K562 (cell line): ENCODE data around the gene CALML6. TPM values are rescaled to one million over a fixed set of nuclear protein-coding genes. Genes with fewer than 3 reads are reported as not detected.

Source experiments
- ATAC-seq: fragments of 200-7000 bp; cut with Tn5 transposase; 3 replicates; pipeline ENCODE4 v1.9.1; 2020; ENCODE audit warnings: moderate library complexity
- BruUV-seq: library from RNA; stranded (reverse); fragments of 400-500 nt; replicated peaks from 2 replicates; lab custom pipeline; 2021; lab: Mats Ljungman, UMichigan
- CTCF ChIA-PET: fragments of 300-600 bp; formaldehyde crosslinking; extraction: SDS; loops from one replicate; lab custom pipeline; 2021; ENCODE audit warnings: low intra/inter-chr PET ratio; lab: Yijun Ruan, JAX
- POLR2A ChIA-PET: fragments of 300-600, 350-650 bp; sonication (Branson Sonifier 250); formaldehyde crosslinking; extraction: SDS; loops from one replicate; lab custom pipeline; 2021; ENCODE audit warnings: antibody characterized with exemption, inconsistent platforms; lab: Yijun Ruan, JAX
- DNase-seq, 4 experiments: peaks; one replicate each; pipeline versions ENCODE4 v3.0.0 to v3.0.0-alpha.2; 2011 to 2018; ENCODE audit warnings: low spot score in 3 of 4, mixed read lengths in 3 of 4; ENCODE audit errors: extremely low read depth in 1 of 4
- FAIRE-seq: peaks from 2 replicates; lab custom pipeline; 2011; peaks lifted over from hg19 to GRCh38; lab: Jason Lieb, UNC
- H2AFZ ChIP-seq: 2 replicates; pipeline ENCODE4 v1.6.0; 2011; ENCODE audit warnings: low read depth, low read length, control low read depth, inconsistent platforms
- H3K27ac ChIP-seq: fragments of 200-600 bp; 3 replicates; pipeline ENCODE4 v1.8.0; 2011; ENCODE audit warnings: low read depth, mild to moderate bottlenecking, control low read depth, inconsistent platforms, low read length, moderate library complexity, mixed read lengths; ENCODE audit errors: extremely low read depth
- H3K27me3 ChIP-seq, 2 experiments: fragments of 300-600 bp in 1 of 2; 2 replicates in 1 of 2; 3 replicates in 1 of 2; pipeline versions ENCODE4 v1.6.0 to v1.8.0; 2011; ENCODE audit warnings: inconsistent platforms in 2 of 2, low read length in 2 of 2, mild to moderate bottlenecking in 1 of 2, mixed read lengths in 1 of 2, moderate library complexity in 1 of 2; ENCODE audit not compliant: control insufficient read depth in 2 of 2, insufficient read depth in 2 of 2
- H3K36me3 ChIP-seq: fragments of 300-600 bp; 3 replicates; pipeline ENCODE4 v1.8.0; 2011; ENCODE audit warnings: mild to moderate bottlenecking, low read length, inconsistent platforms; ENCODE audit not compliant: control insufficient read depth, insufficient read depth
- H3K4me1 ChIP-seq, 2 experiments: fragments of 200-600 bp in 1 of 2; replicated peaks in 1 of 2; 2 replicates in 1 of 2; 3 replicates in 1 of 2; pipeline versions ENCODE4 v1.5.1 to v1.8.0; 2011; ENCODE audit warnings: inconsistent platforms in 2 of 2, low read length in 2 of 2, mild to moderate bottlenecking in 1 of 2, mixed read lengths in 1 of 2, moderate library complexity in 1 of 2; ENCODE audit not compliant: control insufficient read depth in 2 of 2, insufficient read depth in 2 of 2
- H3K4me2 ChIP-seq: 2 replicates; pipeline ENCODE4 v1.6.1; 2011; ENCODE audit warnings: low read length, control low read depth, inconsistent platforms, mixed read lengths; ENCODE audit not compliant: insufficient read depth
- H3K4me3 ChIP-seq: fragments of 200-600 bp; sonication (generic), shearing (Covaris generic); 2 replicates; pipeline ENCODE4 v1.5.1; 2016; ENCODE audit warnings: control low read depth, inconsistent platforms
- H3K79me2 ChIP-seq: fragments of 200-600 bp; 3 replicates; pipeline ENCODE4 v1.8.0; 2011; ENCODE audit warnings: low read length, inconsistent platforms; ENCODE audit not compliant: control insufficient read depth, insufficient read depth
- H3K9ac ChIP-seq, 2 experiments: 2 replicates each; pipeline versions ENCODE4 v1.6.0 to v1.6.1; 2011; ENCODE audit warnings: low read depth in 2 of 2, low read length in 2 of 2, control low read depth in 1 of 2, inconsistent platforms in 1 of 2, mild to moderate bottlenecking in 1 of 2, mixed read lengths in 1 of 2; ENCODE audit not compliant: insufficient read depth in 1 of 2
- H3K9me1 ChIP-seq: one replicate; pipeline ENCODE4 v1.6.0; 2011; ENCODE audit warnings: inconsistent platforms, mild to moderate bottlenecking, low read length, moderate library complexity; ENCODE audit not compliant: control insufficient read depth, insufficient read depth
- H3K9me3 ChIP-seq: replicated peaks from 2 replicates; pipeline ENCODE4 v1.5.1; 2011; ENCODE audit warnings: low read depth, low read length, inconsistent platforms; ENCODE audit not compliant: control insufficient read depth, insufficient read depth
- H4K20me1 ChIP-seq: replicated peaks from 2 replicates; pipeline ENCODE4 v1.6.1; 2011; ENCODE audit warnings: low read length, inconsistent platforms, mixed read lengths; ENCODE audit not compliant: control insufficient read depth, insufficient read depth
- CBFB ChIP-seq: sonication (generic); formaldehyde crosslinking; IDR thresholded peaks from 2 replicates; pipeline ENCODE4 v1.4.0; 2020; ENCODE audit warnings: mild to moderate bottlenecking, missing genetic modification reagents
- L3MBTL2 ChIP-seq: fragments of 450-650 bp; IDR thresholded peaks from 2 replicates; pipeline ENCODE4 v1.6.1; 2016; ENCODE audit warnings: mild to moderate bottlenecking, moderate library complexity
- MYC ChIP-seq, 2 experiments: fragments of 250-450 bp in 1 of 2; sonication (Bioruptor Pico) in 1 of 2; IDR thresholded peaks; 2 replicates each; pipeline versions ENCODE4 v1.5.1 to v1.6.1; 2012 to 2021; ENCODE audit warnings: low read depth in 2 of 2, borderline replicate concordance in 1 of 2, improper control_type of control experiment in 1 of 2, low read length in 1 of 2, mild to moderate bottlenecking in 1 of 2, moderate library complexity in 1 of 2
- NFIX ChIP-seq: fragments of 250-450 bp; sonication (Bioruptor Pico); IDR thresholded peaks from 2 replicates; pipeline ENCODE4 v1.4.0; 2020; ENCODE audit warnings: low read depth, mild to moderate bottlenecking, moderate library complexity
- SIN3A ChIP-seq, 2 experiments: fragments of 150-350 bp in 1 of 2; IDR thresholded peaks; 2 replicates each; pipeline ENCODE4 v1.6.1; 2011 to 2016; ENCODE audit warnings: borderline replicate concordance in 2 of 2, low read depth in 2 of 2, low read length in 2 of 2, mild to moderate bottlenecking in 2 of 2, moderate library complexity in 2 of 2; ENCODE audit not compliant: control insufficient read depth in 1 of 2
- SP1 ChIP-seq: sonication (generic); formaldehyde crosslinking; IDR thresholded peaks from 2 replicates; pipeline ENCODE4 v1.8.1; 2022; ENCODE audit warnings: mild to moderate bottlenecking, missing genetic modification reagents
- TCF3 ChIP-seq: sonication (generic); formaldehyde crosslinking; IDR thresholded peaks from 2 replicates; pipeline ENCODE4 v1.4.0; 2020; ENCODE audit warnings: mild to moderate bottlenecking, missing genetic modification reagents
- XRCC5 ChIP-seq: fragments of 200-400 bp; formaldehyde crosslinking; IDR thresholded peaks from 2 replicates; pipeline ENCODE4 v1.6.1; 2017; ENCODE audit warnings: low read depth, mild to moderate bottlenecking, low read length
- ZNF12 ChIP-seq: sonication (generic); formaldehyde crosslinking; IDR thresholded peaks from 2 replicates; pipeline ENCODE4 v1.4.0; 2020; ENCODE audit warnings: mild to moderate bottlenecking, missing genetic modification reagents
- ZNF253 ChIP-seq: fragments of 250-450 bp; sonication (Bioruptor Pico); conservative IDR thresholded peaks from 2 replicates; pipeline ENCODE4 v1.6.1; 2021; ENCODE audit warnings: mild to moderate bottlenecking
- ZNF384 ChIP-seq: IDR thresholded peaks from 2 replicates; pipeline ENCODE4 v1.6.1; 2012; ENCODE audit warnings: low read depth, low read length, improper control_type of control experiment
- WGBS: fragments of 100-300 bp; shearing (Covaris generic); methylation state at CpG from one replicate; pipeline ENCODE4 v1.1.6; 2016; ENCODE audit warnings: low coverage, mixed read lengths; ENCODE audit not compliant: insufficient coverage; ENCODE audit errors: missing lambda C conversion rate; 5-methylcytosine and 5-hydroxymethylcytosine counted together
- in situ Hi-C: fragments of 300-500 bp; cut with MboI; formaldehyde crosslinking; loops from 4 replicates; pipeline ENCODE4 v1.15.0; 2018; ENCODE audit warnings: inconsistent platforms, mixed read lengths
- intact Hi-C: fragments of 100-400 bp; cut with micrococcal nuclease; formaldehyde crosslinking; loops from 2 replicates; pipeline ENCODE4 v1.14.2; 2022
- polyA plus RNA-seq, 8 experiments: library from polyadenylated mRNA; depleted of rRNA in 4 of 8; stranded (reverse) in 5 of 8; unstranded in 3 of 8; fragments of >200 nt; fragmentation: Nextera tagmentation in 2 of 8; fragmentation: Illumina TruSeq in 1 of 8; extraction: Ambion mirVana in 2 of 8; extraction: Trizol in 1 of 8; gene quantifications; 2 replicates each; pipeline versions ENCODE4 v1.2.1 to v1.2.3, GENCODE V29; 2011 to 2014; ENCODE audit warnings: inconsistent platforms in 1 of 8, missing spikeins in 1 of 8
- total RNA-seq, 7 experiments: library from RNA; depleted of rRNA in 6 of 7; stranded (reverse); fragments of >200 nt in 6 of 7; fragmentation: Illumina TruSeq in 2 of 7; extraction: Trizol in 2 of 7; gene quantifications; 2 replicates each; pipeline versions ENCODE4 v1.2.1 to v1.2.3, GENCODE V29; 2011 to 2021; ENCODE audit warnings: low replicate concordance in 1 of 7
- TF ChIP-seq, protein P1 (sequence below), 2 experiments: IDR thresholded peaks; 2 replicates each; pipeline ENCODE4 v1.6.1; 2011; ENCODE audit warnings: borderline replicate concordance in 1 of 2, control low read depth in 1 of 2, low read depth in 1 of 2, low read length in 1 of 2, mild to moderate bottlenecking in 1 of 2, mixed read lengths in 1 of 2, moderate library complexity in 1 of 2; ENCODE audit not compliant: insufficient read depth in 1 of 2, insufficient read length in 1 of 2, poor library complexity in 1 of 2, severe bottlenecking in 1 of 2; ENCODE audit errors: extremely low read depth in 1 of 2
- TF ChIP-seq, protein P2 (sequence below): sonication (generic); formaldehyde crosslinking; IDR thresholded peaks from 2 replicates; pipeline ENCODE4 v1.8.0; 2022; ENCODE audit warnings: missing genetic modification reagents, mild to moderate bottlenecking, borderline replicate concordance

Gene CALML6
- total and polyA plus RNA-seq, 9 of the 15 experiments (the other 6 are each of a cell fraction or from before 2014, with no cell fraction given): 0.14 TPM; not detected in 8

DNA sequence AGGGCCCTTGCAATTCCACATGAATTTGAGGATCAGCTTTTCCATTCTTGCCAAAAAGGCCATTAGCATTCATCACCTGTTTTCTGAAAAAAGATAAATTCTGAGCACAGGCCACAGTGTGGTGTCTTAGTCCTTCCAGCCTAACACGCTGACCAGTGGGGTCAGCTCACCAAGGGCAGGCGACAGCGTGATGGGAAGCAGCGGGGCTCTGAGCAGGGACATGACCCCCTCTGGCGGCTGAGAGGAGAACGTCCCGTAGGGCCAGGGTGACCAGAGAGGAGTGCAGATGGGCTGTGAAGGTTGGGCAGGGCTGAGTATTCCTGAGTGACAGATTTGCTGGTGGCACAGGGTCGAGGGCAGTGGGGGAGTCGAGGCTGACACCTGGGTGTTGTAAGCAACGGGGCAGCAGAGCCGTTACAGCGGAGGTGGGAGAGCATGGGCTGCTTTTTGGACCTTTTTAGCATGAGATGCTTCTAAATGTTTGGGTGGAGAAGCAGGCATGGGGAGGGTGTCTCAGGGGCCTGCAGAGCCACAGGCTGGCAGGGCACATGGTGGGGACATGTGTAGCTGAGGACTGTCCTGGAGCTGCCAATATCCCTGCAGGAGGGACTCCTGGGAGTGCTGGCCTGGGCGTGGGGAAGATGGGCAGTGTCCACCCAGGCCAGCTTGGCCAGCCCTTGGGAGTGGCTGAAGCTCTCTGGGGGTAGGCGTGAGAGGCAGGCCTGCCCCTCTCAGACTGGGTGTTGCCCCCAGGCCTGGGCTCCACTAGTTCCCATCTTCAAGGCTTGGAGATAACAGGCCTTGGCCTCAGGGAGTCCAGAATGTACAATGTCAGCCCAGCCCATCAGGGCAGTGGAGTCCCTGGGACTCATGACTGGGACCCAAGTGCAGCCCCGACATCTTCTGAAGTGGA lies 8.6 kb upstream of the CALML6 start:
- Histone ChIP-seq H3K4me3 (no peak overlapping the region), H3K9ac (peak overlapping the region; percentile 4 to 72; a peak in 3 of 4 replicates), H4K20me1 (no peaks in the 10 kb centered on the region), H3K36me3 (no peaks in the 10 kb centered on the region), H3K27ac (no peak overlapping the region), H3K9me1 (no peaks in the 10 kb centered on the region), H2AFZ (peak overlapping the region; percentile 84), H3K4me2 (no peak overlapping the region), H3K9me3 (0 out of 2 replicates have a peak, but pooled peaks cover 2% of the 10 kb centered on the region), H3K27me3 (no peaks in the 10 kb centered on the region), H3K4me1 (peaks cover 12 to 56% of the 10 kb centered on the region in 2 experiments; a peak in 4 of 5 replicates), H3K79me2 (peaks cover 7% of the 10 kb centered on the region; the same call in 2 of the 3 replicates)
- in situ Hi-C loops: loop anchor here (5.0 kb wide), 1 partner anchor 119 kb away; no protein-coding TSS in a partner anchor
- intact Hi-C loops: loop anchor here (2.0 to 5.0 kb wide), 3 partner anchors 48 to 394 kb away; partner anchors contain the start of gene ATAD3A
- 12% methylated on average over 15 of the region's 15 CpGs for WGBS
- DNase-seq: peak; percentile 79 to 94 (median 86)
- POLR2A ChIA-PET: interaction anchor here (0.6 to 1.3 kb wide), 11 partner anchors 10 to 879 kb away, joined by 3 to 5 read pairs (median 3); no protein-coding TSS in a partner anchor
- BruUV-seq: no TSS peak
- CTCF ChIA-PET: interaction anchor here (0.7 to 2.1 kb wide), 3 partner anchors 48 to 117 kb away, joined by 3 to 6 read pairs (median 4); no protein-coding TSS in a partner anchor
- peak; percentile 88 for ATAC-seq
- peak; percentile 98 for FAIRE-seq
- TF ChIP-seq, protein P1, sequence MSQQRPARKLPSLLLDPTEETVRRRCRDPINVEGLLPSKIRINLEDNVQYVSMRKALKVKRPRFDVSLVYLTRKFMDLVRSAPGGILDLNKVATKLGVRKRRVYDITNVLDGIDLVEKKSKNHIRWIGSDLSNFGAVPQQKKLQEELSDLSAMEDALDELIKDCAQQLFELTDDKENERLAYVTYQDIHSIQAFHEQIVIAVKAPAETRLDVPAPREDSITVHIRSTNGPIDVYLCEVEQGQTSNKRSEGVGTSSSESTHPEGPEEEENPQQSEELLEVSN (IDR thresholded peaks at IDR 0.05; ENCODE audit: borderline replicate concordance in 1 of 2, extremely low read depth in 1 of 2, insufficient read depth in 1 of 2, insufficient read length in 1 of 2, low read depth in 1 of 2, low read length in 1 of 2, poor library complexity in 1 of 2, severe bottlenecking in 1 of 2): peak; percentile 19 to 42
- TF ChIP-seq ZNF253 (no peak), ZNF12 (CRISPR knock-in tag) (peak; percentile 79; the same call in 1 of the 2 replicates), SIN3A (IDR thresholded peaks at IDR 0.05; ENCODE audit: borderline replicate concordance in 2 of 2, control insufficient read depth in 1 of 2, low read depth in 2 of 2, low read length in 2 of 2) (0 out of 4 replicates have a peak, but pooled peaks of 1 of the 2 experiments have one; percentile 55), L3MBTL2 (peak; percentile 82), ZNF384 (peak; percentile 72), CBFB (CRISPR knock-in tag) (no peak), SP1 (CRISPR knock-in tag) (peak; percentile 72), XRCC5 (peak; percentile 88; the same call in 1 of the 2 replicates), NFIX (CRISPR knock-in tag) (no peak), TCF3 (CRISPR knock-in tag) (no peak), MYC (IDR thresholded peaks at IDR 0.05; ENCODE audit: low read depth, low read length) (peak; percentile 90), MYC (CRISPR knock-in tag; IDR thresholded peaks at IDR 0.05; ENCODE audit: borderline replicate concordance, low read depth) (no peak)
- TF ChIP-seq, protein P2, sequence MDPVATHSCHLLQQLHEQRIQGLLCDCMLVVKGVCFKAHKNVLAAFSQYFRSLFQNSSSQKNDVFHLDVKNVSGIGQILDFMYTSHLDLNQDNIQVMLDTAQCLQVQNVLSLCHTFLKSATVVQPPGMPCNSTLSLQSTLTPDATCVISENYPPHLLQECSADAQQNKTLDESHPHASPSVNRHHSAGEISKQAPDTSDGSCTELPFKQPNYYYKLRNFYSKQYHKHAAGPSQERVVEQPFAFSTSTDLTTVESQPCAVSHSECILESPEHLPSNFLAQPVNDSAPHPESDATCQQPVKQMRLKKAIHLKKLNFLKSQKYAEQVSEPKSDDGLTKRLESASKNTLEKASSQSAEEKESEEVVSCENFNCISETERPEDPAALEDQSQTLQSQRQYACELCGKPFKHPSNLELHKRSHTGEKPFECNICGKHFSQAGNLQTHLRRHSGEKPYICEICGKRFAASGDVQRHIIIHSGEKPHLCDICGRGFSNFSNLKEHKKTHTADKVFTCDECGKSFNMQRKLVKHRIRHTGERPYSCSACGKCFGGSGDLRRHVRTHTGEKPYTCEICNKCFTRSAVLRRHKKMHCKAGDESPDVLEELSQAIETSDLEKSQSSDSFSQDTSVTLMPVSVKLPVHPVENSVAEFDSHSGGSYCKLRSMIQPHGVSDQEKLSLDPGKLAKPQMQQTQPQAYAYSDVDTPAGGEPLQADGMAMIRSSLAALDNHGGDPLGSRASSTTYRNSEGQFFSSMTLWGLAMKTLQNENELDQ (CRISPR knock-in tag): no peak
